Gastrocnemius medialis (tissue), 4 donors: Measurements from ENCODE around the gene PRDM8.
"Not testable (repeated sequence)": the region's sequence is repeated elsewhere in the genome, so short reads cannot be mapped to it uniquely, and the experiment has no call there.

Experiments used
- POLR2A ChIP-seq, 2 donors: fragments of 450-650 bp; IDR thresholded peaks; one replicate each; pipeline ENCODE4 v1.6.1; 2017; ENCODE audit warnings: antibody characterized with exemption in 2 of 2, mild to moderate bottlenecking in 2 of 2, moderate library complexity in 2 of 2
- TF ChIP-seq, protein P1 (sequence below), 5 experiments: fragments of 450-650 bp in 3 of 5; fragments of 200-600 bp in 2 of 5; sonication (generic) in 2 of 5; IDR thresholded peaks in 4 of 5; conservative IDR thresholded peaks in 1 of 5; 1 replicate in 4 of 5; 2 replicates in 1 of 5; pipeline ENCODE4 v1.5.1; 2016 to 2019; ENCODE audit warnings: antibody characterized with exemption in 5 of 5, mild to moderate bottlenecking in 3 of 5, moderate library complexity in 3 of 5

DNA sequence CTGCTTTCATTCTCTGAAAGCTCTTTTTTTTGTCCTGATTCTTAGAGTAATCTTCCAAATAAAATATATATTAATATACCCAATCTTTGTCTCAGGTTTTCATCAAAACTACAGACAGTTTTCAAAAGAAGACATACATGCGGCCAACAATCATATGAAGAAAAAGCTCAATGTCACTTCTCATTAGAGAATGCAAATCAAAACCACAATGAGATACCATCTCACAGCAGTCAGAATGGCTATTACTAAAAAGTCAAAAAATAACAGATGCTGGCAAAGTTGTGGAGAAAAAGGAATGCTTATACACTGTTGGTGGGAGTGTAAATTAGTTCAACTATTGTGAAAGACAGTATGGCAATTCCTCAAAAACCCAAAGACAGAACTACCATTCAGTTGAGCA is 50.2 kb downstream of the PRDM8 start:
- TF ChIP-seq, protein P1, sequence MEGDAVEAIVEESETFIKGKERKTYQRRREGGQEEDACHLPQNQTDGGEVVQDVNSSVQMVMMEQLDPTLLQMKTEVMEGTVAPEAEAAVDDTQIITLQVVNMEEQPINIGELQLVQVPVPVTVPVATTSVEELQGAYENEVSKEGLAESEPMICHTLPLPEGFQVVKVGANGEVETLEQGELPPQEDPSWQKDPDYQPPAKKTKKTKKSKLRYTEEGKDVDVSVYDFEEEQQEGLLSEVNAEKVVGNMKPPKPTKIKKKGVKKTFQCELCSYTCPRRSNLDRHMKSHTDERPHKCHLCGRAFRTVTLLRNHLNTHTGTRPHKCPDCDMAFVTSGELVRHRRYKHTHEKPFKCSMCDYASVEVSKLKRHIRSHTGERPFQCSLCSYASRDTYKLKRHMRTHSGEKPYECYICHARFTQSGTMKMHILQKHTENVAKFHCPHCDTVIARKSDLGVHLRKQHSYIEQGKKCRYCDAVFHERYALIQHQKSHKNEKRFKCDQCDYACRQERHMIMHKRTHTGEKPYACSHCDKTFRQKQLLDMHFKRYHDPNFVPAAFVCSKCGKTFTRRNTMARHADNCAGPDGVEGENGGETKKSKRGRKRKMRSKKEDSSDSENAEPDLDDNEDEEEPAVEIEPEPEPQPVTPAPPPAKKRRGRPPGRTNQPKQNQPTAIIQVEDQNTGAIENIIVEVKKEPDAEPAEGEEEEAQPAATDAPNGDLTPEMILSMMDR (IDR thresholded peaks at IDR 0.05 in 4 of 5, conservative IDR thresholded peaks at IDR 0.05 in 1 of 5): not testable (repeated sequence)
- not testable (repeated sequence) for TF ChIP-seq POLR2A (IDR thresholded peaks at IDR 0.05)
